Ectodermal cell (in vitro differentiated cells): ENCODE measurements around the gene EVC2.

ENCODE experiments used
- H3K27ac ChIP-seq: 2 replicates; pipeline ENCODE4 v1.7.0; 2013; ENCODE audit warnings: mild to moderate bottlenecking, low read depth, low read length; ENCODE audit not compliant: insufficient read depth, poor library complexity, severe bottlenecking
- H3K27me3 ChIP-seq: 2 replicates; pipeline ENCODE4 v1.7.0; 2013; ENCODE audit warnings: mild to moderate bottlenecking, low read length; ENCODE audit not compliant: insufficient read depth, control insufficient read depth, poor library complexity, severe bottlenecking
- H3K36me3 ChIP-seq: one replicate; pipeline ENCODE4 v1.7.0; 2013; ENCODE audit warnings: low read length; ENCODE audit not compliant: control insufficient read depth, insufficient read depth
- H3K4me1 ChIP-seq: one replicate; pipeline ENCODE4 v1.7.0; 2013; ENCODE audit warnings: low read length; ENCODE audit not compliant: control insufficient read depth, insufficient read depth
- H3K4me3 ChIP-seq: 2 replicates; pipeline ENCODE4 v1.7.0; 2013; ENCODE audit warnings: low read depth, low read length, control low read depth; ENCODE audit not compliant: insufficient read depth
- H3K9me3 ChIP-seq: 2 replicates; pipeline ENCODE4 v1.7.0; 2013; ENCODE audit warnings: mild to moderate bottlenecking, low read length, moderate library complexity; ENCODE audit not compliant: control insufficient read depth
- WGBS, 2 experiments: methylation state at CpG; one replicate each; pipeline ENCODE4 v1.1.7; 2013; ENCODE audit warnings: missing lambda C conversion rate in 2 of 2; 5-methylcytosine and 5-hydroxymethylcytosine counted together

EVC2 gene

GRCh38 chr4:5571646-5572045, 136.7 kb downstream of the EVC2 start:
- WGBS, 2 experiments: 94 to 96% methylated on average over 5 of the region's 5 CpGs
- no peaks in the 10 kb centered on the region for H3K9me3 ChIP-seq
- no peaks in the 10 kb centered on the region for H3K36me3 ChIP-seq
- H3K4me3 ChIP-seq: no peak overlapping the region
- H3K27ac ChIP-seq: no peak overlapping the region
- no peaks in the 10 kb centered on the region for H3K27me3 ChIP-seq
- no peaks in the 10 kb centered on the region for H3K4me1 ChIP-seq

- H3K4me1 ChIP-seq: no peaks in the 10 kb centered on the region
- no peaks in the 10 kb centered on the region for H3K27me3 ChIP-seq
- H3K36me3 ChIP-seq: no peaks in the 10 kb centered on the region
- no peak overlapping the region for H3K4me3 ChIP-seq
- WGBS, 2 experiments: 92 to 94% methylated on average over 5 of the region's 5 CpGs
- H3K9me3 ChIP-seq: no peaks in the 10 kb centered on the region
- H3K27ac ChIP-seq: no peak overlapping the region
Observed at GRCh38 chr4:5569451-5569850, 138.9 kb downstream of the EVC2 start.

GRCh38 chr4:5568931-5569330, 139.4 kb downstream of the EVC2 start:
- Histone ChIP-seq H3K9me3 (no peaks in the 10 kb centered on the region), H3K4me1 (no peaks in the 10 kb centered on the region), H3K4me3 (no peak overlapping the region), H3K36me3 (no peaks in the 10 kb centered on the region), H3K27me3 (no peaks in the 10 kb centered on the region), H3K27ac (no peak overlapping the region)
- WGBS, 2 experiments: 95% methylated on average over 6 of the region's 6 CpGs

DNA sequence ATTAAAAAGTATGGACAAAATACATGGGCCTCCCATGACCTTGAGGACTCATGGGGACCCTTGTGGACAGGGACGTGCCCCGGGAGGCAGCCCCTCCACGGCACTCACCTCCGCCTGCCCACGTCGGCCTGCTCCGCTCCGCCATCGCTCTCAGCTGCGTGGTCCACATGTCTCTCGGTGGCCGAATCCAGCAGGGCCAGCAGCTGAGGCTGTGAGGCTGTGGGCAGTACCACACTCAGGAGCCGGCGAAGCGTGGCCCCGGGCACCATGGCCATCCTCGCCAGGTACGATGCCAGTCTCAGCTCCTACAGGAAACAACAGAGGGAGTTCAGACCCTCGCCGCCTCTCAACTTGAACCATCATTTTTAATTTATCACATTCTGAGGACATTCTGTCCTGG, 140.0 kb downstream of the EVC2 start:
- 95 to 96% methylated on average over 20 of the region's 20 CpGs for WGBS, 2 experiments
- Histone ChIP-seq H3K27ac (no peak overlapping the region), H3K4me3 (no peak overlapping the region), H3K9me3 (no peaks in the 10 kb centered on the region), H3K36me3 (no peaks in the 10 kb centered on the region), H3K27me3 (no peaks in the 10 kb centered on the region), H3K4me1 (no peaks in the 10 kb centered on the region)

- Histone ChIP-seq H3K27me3 (no peaks in the 10 kb centered on the region), H3K4me1 (no peaks in the 10 kb centered on the region), H3K36me3 (no peaks in the 10 kb centered on the region), H3K4me3 (no peak overlapping the region), H3K9me3 (no peaks in the 10 kb centered on the region), H3K27ac (no peak overlapping the region)
- 81 to 83% methylated on average over 7 of the region's 7 CpGs for WGBS, 2 experiments
Observed at GRCh38 chr4:5566991-5567390, 141.4 kb downstream of the EVC2 start.

DNA sequence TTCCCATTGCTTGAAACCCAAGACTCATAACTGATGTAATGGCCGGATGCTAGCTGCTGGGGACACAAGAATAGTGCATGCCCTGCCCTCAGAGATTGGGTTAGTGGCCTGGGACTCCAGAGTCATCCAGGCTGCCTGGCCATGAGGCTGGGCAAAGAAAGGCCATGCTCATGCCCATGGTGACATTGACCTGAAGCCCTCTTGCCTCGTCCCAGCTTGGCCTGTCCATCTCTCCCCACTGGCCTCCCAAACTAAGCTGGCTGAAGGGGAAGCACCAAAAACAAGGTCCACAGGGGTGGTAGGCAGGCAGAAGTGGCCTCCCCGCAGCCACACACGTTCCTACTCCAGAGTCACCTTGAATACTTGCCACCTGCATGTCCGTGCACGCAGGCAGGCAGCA, 141.8 kb downstream of the EVC2 start:
- H3K36me3 ChIP-seq: no peaks in the 10 kb centered on the region
- no peak overlapping the region for H3K27ac ChIP-seq
- H3K9me3 ChIP-seq: no peaks in the 10 kb centered on the region
- no peak overlapping the region for H3K4me3 ChIP-seq
- no peaks in the 10 kb centered on the region for H3K4me1 ChIP-seq
- 94% methylated on average over 4 to 5 of the region's 6 CpGs for WGBS, 2 experiments
- H3K27me3 ChIP-seq: no peaks in the 10 kb centered on the region

DNA sequence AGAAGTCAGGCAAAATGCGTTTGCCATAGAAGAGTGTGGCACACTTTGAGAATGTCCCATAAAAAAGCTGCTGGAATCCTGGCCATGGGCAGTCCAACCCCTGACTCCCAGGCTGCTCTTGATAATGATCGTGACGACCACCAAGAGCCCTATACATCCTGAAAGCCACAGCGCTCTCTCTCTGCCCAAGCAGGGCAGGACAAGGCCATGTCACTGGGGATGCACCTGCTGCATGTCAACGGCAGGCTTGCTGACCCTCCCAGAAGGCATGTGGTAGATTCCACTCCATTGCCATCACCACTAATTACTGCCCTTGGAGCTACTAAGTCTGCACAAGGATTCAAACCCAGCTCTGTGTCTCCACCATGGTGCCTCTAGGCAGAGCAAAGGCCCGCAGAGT, 144.5 kb downstream of the EVC2 start:
- Histone ChIP-seq H3K4me3 (no peak overlapping the region), H3K27ac (no peak overlapping the region), H3K36me3 (no peaks in the 10 kb centered on the region), H3K9me3 (no peaks in the 10 kb centered on the region), H3K4me1 (no peaks in the 10 kb centered on the region), H3K27me3 (no peaks in the 10 kb centered on the region)
- WGBS, 2 experiments: 94% methylated on average over 6 of the region's 6 CpGs

- H3K4me3 ChIP-seq: no peak overlapping the region
- no peaks in the 10 kb centered on the region for H3K9me3 ChIP-seq
- WGBS, 2 experiments: 95% methylated on average over 7 of the region's 7 CpGs
- H3K36me3 ChIP-seq: no peaks in the 10 kb centered on the region
- H3K27ac ChIP-seq: no peak overlapping the region
- H3K27me3 ChIP-seq: no peaks in the 10 kb centered on the region
- H3K4me1 ChIP-seq: no peaks in the 10 kb centered on the region
Observed at GRCh38 chr4:5562476-5562875, 145.9 kb downstream of the EVC2 start.

DNA sequence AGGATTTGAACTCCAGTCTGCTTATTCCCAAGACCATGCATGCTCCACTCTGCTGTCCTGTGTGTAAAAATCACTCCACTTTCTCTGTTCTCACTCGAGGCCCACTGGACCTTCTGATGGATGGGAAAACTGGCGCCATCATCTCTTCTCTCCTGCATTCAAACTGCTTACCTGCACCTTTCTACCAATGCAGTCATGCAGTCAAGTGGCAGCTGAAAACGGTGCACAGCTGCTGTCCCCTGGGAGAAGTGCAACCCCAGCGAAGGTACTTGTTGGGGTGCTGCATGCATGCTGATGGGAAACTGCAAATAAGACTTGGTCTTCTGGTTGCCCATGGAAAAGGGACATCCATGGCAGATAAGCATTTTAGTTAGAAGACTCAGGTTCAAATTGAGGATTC, 147.1 kb downstream of the EVC2 start:
- WGBS, 2 experiments: 95 to 96% methylated on average over 4 of the region's 4 CpGs
- Histone ChIP-seq H3K4me3 (no peak overlapping the region), H3K27me3 (no peaks in the 10 kb centered on the region), H3K27ac (no peak overlapping the region), H3K9me3 (no peaks in the 10 kb centered on the region), H3K4me1 (no peaks in the 10 kb centered on the region), H3K36me3 (no peaks in the 10 kb centered on the region)

DNA sequence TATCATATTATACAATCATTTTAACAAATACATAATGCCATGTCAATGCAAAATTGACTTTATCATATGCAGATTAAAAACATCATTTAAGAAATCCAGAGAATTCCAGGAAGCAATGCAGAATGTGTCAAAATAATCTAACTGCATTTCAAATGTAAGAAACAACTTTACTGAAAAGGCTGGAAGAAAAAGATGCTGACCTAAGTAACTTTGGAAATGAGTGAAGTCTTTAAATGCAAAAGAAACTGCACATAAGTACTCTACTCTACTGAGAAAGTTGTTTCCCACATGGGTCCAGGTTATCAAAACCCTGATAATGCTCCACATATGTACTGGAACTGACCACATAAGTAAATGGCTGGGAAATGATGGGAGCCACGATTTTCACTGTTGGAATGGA, 149.9 kb downstream of the EVC2 start:
- WGBS, 2 experiments: 71 to 72% methylated on average over 1 of the region's 1 CpG

GRCh38 chr4:5554376-5554775, 154.0 kb downstream of the EVC2 start:
- Histone ChIP-seq H3K36me3 (no peaks in the 10 kb centered on the region), H3K9me3 (no peaks in the 10 kb centered on the region), H3K27ac (no peak overlapping the region), H3K27me3 (no peaks in the 10 kb centered on the region), H3K4me1 (no peaks in the 10 kb centered on the region), H3K4me3 (no peak overlapping the region)

More for the DNA sequence above, 149.9 kb downstream of the EVC2 start:
- no peaks in the 10 kb centered on the region for H3K27me3 ChIP-seq
- H3K36me3 ChIP-seq: no peaks in the 10 kb centered on the region
- H3K27ac ChIP-seq: no peak overlapping the region
- no peak overlapping the region for H3K4me3 ChIP-seq
- H3K9me3 ChIP-seq: no peaks in the 10 kb centered on the region
- H3K4me1 ChIP-seq: no peaks in the 10 kb centered on the region
